ENCODE measurements around the gene FAM193A. TPM values are rescaled to one million over a fixed set of nuclear protein-coding genes. Genes with fewer than 3 reads are reported as not detected.
A peak's percentile ranks its signal among the peaks of the same experiment; 100 is the strongest.

FAM193A gene
- polyA plus RNA-seq, 1 of the 3 experiments (the other 2 are of a cell fraction), result 9.2 TPM

DNA sequence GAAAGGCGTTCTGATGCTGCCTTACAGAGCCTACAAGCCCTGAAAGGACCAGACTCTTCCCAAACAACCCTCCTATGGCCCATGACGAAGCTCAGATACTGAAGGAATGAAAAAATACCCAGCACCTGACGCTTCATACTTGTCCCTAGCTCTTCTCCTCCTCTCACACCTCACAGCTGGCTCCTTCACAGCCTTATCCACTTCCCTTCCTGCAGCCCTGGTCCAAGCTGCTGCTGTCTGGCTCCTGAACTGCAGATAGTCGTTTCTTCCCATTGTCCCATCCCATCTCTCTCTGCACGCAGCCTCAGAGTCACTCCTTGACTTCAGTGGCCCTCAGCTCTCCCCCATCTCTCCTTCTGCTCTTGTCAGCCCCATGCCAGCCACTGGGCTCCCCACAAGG is 56.6 kb downstream of the FAM193A start:
- no peak overlapping the region for H3K9ac ChIP-seq
- peaks cover 0 to 4% of the 10 kb centered on the region in 2 experiments for H3K36me3 ChIP-seq (replicated peaks in 1 of 2; ENCODE audit: control insufficient read depth in 1 of 2, insufficient read depth in 2 of 2, low read length in 1 of 2)
- no peaks in the 10 kb centered on the region for H3K27me3 ChIP-seq (ENCODE audit: insufficient read depth)
- H4K20me1 ChIP-seq (ENCODE audit: insufficient read depth), result peaks cover 100% of the 10 kb centered on the region
- no peak for DNase-seq
- H3K27ac ChIP-seq (ENCODE audit: low read depth in 2 of 2, low read length in 1 of 2), result peak overlapping the region in 1 of 2 experiments; percentile 72; a peak in 2 of 4 replicates
- H3K9me3 ChIP-seq, result no peaks in the 10 kb centered on the region
- H3K9me2 ChIP-seq, result no peaks in the 10 kb centered on the region
- 90% methylated on average over 4 of the region's 5 CpGs for WGBS (ENCODE audit: low lambda C conversion rate)
- TF ChIP-seq MEF2A (IDR thresholded peaks at IDR 0.05; ENCODE audit: borderline replicate concordance, low read depth) (no peak), RAD21 (IDR thresholded peaks at IDR 0.05; ENCODE audit: low read length) (no peak), FOXM1 (IDR thresholded peaks at IDR 0.05; ENCODE audit: low read depth) (no peak), YY1 (IDR thresholded peaks at IDR 0.05; ENCODE audit: low read depth) (no peak), MAX (IDR thresholded peaks at IDR 0.05; ENCODE audit: low read depth) (no peak), SIN3A (IDR thresholded peaks at IDR 0.05; ENCODE audit: borderline replicate concordance, low read depth, low read length) (no peak), JUND (IDR thresholded peaks at IDR 0.05) (no peak), SMC3 (IDR thresholded peaks at IDR 0.05; ENCODE audit: low read depth, low read length) (no peak), ELF1 (IDR thresholded peaks at IDR 0.05) (no peak), PBX3 (IDR thresholded peaks at IDR 0.05) (no peak), FOXJ3 (CRISPR knock-in tag; IDR thresholded peaks at IDR 0.05) (no peak), USF1 (IDR thresholded peaks at IDR 0.05; ENCODE audit: borderline replicate concordance, low read depth) (no peak), GATA2 (CRISPR knock-in tag; IDR thresholded peaks at IDR 0.05) (no peak), TCF12 (IDR thresholded peaks at IDR 0.05) (no peak), POLR2AphosphoS5 (IDR thresholded peaks at IDR 0.05; ENCODE audit: low read depth, low read length) (no peak)
- TF ChIP-seq, protein P1, sequence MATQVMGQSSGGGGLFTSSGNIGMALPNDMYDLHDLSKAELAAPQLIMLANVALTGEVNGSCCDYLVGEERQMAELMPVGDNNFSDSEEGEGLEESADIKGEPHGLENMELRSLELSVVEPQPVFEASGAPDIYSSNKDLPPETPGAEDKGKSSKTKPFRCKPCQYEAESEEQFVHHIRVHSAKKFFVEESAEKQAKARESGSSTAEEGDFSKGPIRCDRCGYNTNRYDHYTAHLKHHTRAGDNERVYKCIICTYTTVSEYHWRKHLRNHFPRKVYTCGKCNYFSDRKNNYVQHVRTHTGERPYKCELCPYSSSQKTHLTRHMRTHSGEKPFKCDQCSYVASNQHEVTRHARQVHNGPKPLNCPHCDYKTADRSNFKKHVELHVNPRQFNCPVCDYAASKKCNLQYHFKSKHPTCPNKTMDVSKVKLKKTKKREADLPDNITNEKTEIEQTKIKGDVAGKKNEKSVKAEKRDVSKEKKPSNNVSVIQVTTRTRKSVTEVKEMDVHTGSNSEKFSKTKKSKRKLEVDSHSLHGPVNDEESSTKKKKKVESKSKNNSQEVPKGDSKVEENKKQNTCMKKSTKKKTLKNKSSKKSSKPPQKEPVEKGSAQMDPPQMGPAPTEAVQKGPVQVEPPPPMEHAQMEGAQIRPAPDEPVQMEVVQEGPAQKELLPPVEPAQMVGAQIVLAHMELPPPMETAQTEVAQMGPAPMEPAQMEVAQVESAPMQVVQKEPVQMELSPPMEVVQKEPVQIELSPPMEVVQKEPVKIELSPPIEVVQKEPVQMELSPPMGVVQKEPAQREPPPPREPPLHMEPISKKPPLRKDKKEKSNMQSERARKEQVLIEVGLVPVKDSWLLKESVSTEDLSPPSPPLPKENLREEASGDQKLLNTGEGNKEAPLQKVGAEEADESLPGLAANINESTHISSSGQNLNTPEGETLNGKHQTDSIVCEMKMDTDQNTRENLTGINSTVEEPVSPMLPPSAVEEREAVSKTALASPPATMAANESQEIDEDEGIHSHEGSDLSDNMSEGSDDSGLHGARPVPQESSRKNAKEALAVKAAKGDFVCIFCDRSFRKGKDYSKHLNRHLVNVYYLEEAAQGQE (IDR thresholded peaks at IDR 0.05; ENCODE audit: low read depth, low read length), result no peak
- TF ChIP-seq, protein P2, sequence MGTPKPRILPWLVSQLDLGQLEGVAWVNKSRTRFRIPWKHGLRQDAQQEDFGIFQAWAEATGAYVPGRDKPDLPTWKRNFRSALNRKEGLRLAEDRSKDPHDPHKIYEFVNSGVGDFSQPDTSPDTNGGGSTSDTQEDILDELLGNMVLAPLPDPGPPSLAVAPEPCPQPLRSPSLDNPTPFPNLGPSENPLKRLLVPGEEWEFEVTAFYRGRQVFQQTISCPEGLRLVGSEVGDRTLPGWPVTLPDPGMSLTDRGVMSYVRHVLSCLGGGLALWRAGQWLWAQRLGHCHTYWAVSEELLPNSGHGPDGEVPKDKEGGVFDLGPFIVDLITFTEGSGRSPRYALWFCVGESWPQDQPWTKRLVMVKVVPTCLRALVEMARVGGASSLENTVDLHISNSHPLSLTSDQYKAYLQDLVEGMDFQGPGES (IDR thresholded peaks at IDR 0.05; ENCODE audit: low read depth, low read length), result no peak
- TF ChIP-seq, protein P3, sequence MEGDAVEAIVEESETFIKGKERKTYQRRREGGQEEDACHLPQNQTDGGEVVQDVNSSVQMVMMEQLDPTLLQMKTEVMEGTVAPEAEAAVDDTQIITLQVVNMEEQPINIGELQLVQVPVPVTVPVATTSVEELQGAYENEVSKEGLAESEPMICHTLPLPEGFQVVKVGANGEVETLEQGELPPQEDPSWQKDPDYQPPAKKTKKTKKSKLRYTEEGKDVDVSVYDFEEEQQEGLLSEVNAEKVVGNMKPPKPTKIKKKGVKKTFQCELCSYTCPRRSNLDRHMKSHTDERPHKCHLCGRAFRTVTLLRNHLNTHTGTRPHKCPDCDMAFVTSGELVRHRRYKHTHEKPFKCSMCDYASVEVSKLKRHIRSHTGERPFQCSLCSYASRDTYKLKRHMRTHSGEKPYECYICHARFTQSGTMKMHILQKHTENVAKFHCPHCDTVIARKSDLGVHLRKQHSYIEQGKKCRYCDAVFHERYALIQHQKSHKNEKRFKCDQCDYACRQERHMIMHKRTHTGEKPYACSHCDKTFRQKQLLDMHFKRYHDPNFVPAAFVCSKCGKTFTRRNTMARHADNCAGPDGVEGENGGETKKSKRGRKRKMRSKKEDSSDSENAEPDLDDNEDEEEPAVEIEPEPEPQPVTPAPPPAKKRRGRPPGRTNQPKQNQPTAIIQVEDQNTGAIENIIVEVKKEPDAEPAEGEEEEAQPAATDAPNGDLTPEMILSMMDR (IDR thresholded peaks at IDR 0.05), result no peak
- no peak overlapping the region for H2AFZ ChIP-seq (ENCODE audit: low read depth)
- H3K79me2 ChIP-seq (ENCODE audit: insufficient read depth), result peaks cover 100% of the 10 kb centered on the region
- H3K4me1 ChIP-seq (ENCODE audit: control insufficient read depth in 1 of 2, insufficient read depth in 2 of 2, low read depth in 1 of 2, low read length in 1 of 2), result peaks cover 5 to 65% of the 10 kb centered on the region in 2 experiments; a peak in 2 of 4 replicates
- ChIA-PET CTCF (no interaction called here), POLR2A (no interaction called here)
- no peak overlapping the region for H3K4me2 ChIP-seq
- H3K4me3 ChIP-seq (ENCODE audit: low read depth in 2 of 2, low read length in 1 of 2), result no peak overlapping the region
- peaks cover 4% of the 10 kb centered on the region for H3F3A ChIP-seq (replicated peaks; ENCODE audit: insufficient read depth)

Data from SK-N-SH (cell line).